ENCODE results near the gene LYL1. TPM values are rescaled to one million over a fixed set of nuclear protein-coding genes. Genes with fewer than 3 reads are reported as not detected.

The LYL1 gene
- total and polyA plus RNA-seq, 2 of the 13 experiments (the other 11 are each of a cell fraction or from before 2014, with no cell fraction given): 0.75 to 0.92 TPM

DNA sequence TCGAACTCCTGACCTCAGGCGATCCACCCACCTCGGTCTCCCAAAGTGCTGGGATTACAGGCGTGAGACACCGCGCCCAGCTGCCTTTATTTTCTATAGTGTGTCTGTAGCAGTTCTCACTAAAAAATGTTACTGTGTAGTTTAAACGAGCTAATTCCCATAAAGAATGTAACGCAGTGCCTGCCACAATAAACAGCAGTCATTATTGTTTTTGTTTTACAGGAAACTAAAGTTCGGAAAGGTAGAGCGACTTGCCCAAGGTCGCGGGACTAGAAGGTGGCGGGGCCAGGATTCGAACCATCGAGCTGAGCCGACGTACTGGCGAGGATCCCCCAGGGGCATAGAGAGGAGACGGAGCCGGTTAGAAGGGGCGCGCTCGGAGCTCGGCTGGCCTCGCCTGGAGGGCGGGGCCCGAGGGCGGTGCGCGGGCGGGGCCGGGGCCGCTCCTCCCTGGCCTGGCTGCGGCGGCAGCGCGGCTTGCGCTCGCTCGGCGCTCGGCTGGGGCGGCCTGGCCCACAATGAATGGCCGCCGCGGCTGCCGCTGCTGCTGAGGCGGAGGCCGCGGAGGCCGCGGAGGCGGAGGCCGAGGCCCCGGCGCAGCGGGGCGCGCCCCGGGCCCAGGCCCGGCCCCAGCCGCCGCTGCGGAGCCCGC, 15.2 kb upstream of the LYL1 start, which contains the start of gene NACC1 (continued):
- TF ChIP-seq MXD4 (CRISPR knock-in tag; IDR thresholded peaks at IDR 0.05) (0 out of 2 replicates have a peak, but pooled peaks have one; percentile 31), CBX5 (CRISPR knock-in tag; IDR thresholded peaks at IDR 0.05; ENCODE audit: borderline replicate concordance) (no peak), TMF1 (CRISPR knock-in tag; IDR thresholded peaks at IDR 0.05; ENCODE audit: low read depth) (no peak), ZNF777 (CRISPR knock-in tag; IDR thresholded peaks at IDR 0.05) (peak; percentile 58; the same call in 1 of the 2 replicates), JUND (CRISPR knock-in tag; IDR thresholded peaks at IDR 0.05) (no peak), SP4 (CRISPR knock-in tag; IDR thresholded peaks at IDR 0.05) (peak; percentile 95), THYN1 (CRISPR knock-in tag; IDR thresholded peaks at IDR 0.05; ENCODE audit: borderline replicate concordance, low read depth) (no peak), FOXA3 (CRISPR knock-in tag; IDR thresholded peaks at IDR 0.05) (0 out of 2 replicates have a peak, but pooled peaks have one; percentile 31), ZNF569 (CRISPR knock-in tag; IDR thresholded peaks at IDR 0.05; ENCODE audit: borderline replicate concordance) (no peak), ZMYM3 (CRISPR knock-in tag; IDR thresholded peaks at IDR 0.05) (peak; percentile 91; the same call in 1 of the 2 replicates), PLRG1 (conservative IDR thresholded peaks at IDR 0.05) (no peak), ZNF619 (CRISPR knock-in tag; IDR thresholded peaks at IDR 0.05) (no peak), THAP11 (CRISPR knock-in tag; IDR thresholded peaks at IDR 0.05) (peak; percentile 70), ZMYM2 (CRISPR knock-in tag; IDR thresholded peaks at IDR 0.05) (peak; percentile 83), ZNF598 (CRISPR knock-in tag; IDR thresholded peaks at IDR 0.05; ENCODE audit: borderline replicate concordance) (no peak), TAF1 (CRISPR knock-in tag; IDR thresholded peaks at IDR 0.05) (peak; percentile 41; the same call in 1 of the 2 replicates), TEAD3 (CRISPR knock-in tag; optimal IDR thresholded peaks at IDR 0.05; ENCODE audit: borderline replicate concordance) (peak; percentile 31), ZNF7 (CRISPR knock-in tag; IDR thresholded peaks at IDR 0.05) (no peak), XRCC5 (optimal IDR thresholded peaks at IDR 0.05; ENCODE audit: low read length) (peak; percentile 99), RELA (CRISPR knock-in tag; IDR thresholded peaks at IDR 0.05) (peak; percentile 44; the same call in 1 of the 2 replicates), SRSF9 (IDR thresholded peaks at IDR 0.05; ENCODE audit: borderline replicate concordance, insufficient read depth, low read depth, low read length, poor library complexity, severe bottlenecking) (no peak), TARDBP (CRISPR knock-in tag; IDR thresholded peaks at IDR 0.05) (peak; percentile 55; the same call in 1 of the 2 replicates), DNMT3B (CRISPR knock-in tag; conservative IDR thresholded peaks at IDR 0.05) (no peak), HHEX (CRISPR knock-in tag; IDR thresholded peaks at IDR 0.05) (no peak), ATM (IDR thresholded peaks at IDR 0.05; ENCODE audit: borderline replicate concordance) (no peak), DR1 (CRISPR knock-in tag; IDR thresholded peaks at IDR 0.05) (no peak), TAF15 (IDR thresholded peaks at IDR 0.05; ENCODE audit: low read depth, low read length, poor library complexity, severe bottlenecking) (peak; percentile 52)
- TF ChIP-seq, protein P1, sequence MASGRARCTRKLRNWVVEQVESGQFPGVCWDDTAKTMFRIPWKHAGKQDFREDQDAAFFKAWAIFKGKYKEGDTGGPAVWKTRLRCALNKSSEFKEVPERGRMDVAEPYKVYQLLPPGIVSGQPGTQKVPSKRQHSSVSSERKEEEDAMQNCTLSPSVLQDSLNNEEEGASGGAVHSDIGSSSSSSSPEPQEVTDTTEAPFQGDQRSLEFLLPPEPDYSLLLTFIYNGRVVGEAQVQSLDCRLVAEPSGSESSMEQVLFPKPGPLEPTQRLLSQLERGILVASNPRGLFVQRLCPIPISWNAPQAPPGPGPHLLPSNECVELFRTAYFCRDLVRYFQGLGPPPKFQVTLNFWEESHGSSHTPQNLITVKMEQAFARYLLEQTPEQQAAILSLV (CRISPR knock-in tag; IDR thresholded peaks at IDR 0.05; ENCODE audit: borderline replicate concordance): no peak
- TF ChIP-seq, protein P2, sequence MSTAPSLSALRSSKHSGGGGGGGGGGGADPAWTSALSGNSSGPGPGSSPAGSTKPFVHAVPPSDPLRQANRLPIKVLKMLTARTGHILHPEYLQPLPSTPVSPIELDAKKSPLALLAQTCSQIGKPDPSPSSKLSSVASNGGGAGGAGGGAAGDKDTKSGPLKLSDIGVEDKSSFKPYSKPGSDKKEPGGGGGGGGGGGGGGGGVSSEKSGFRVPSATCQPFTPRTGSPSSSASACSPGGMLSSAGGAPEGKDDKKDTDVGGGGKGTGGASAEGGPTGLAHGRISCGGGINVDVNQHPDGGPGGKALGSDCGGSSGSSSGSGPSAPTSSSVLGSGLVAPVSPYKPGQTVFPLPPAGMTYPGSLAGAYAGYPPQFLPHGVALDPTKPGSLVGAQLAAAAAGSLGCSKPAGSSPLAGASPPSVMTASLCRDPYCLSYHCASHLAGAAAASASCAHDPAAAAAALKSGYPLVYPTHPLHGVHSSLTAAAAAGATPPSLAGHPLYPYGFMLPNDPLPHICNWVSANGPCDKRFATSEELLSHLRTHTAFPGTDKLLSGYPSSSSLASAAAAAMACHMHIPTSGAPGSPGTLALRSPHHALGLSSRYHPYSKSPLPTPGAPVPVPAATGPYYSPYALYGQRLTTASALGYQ (CRISPR knock-in tag; IDR thresholded peaks at IDR 0.05): 0 out of 2 replicates have a peak, but pooled peaks have one; percentile 46
